ENCODE results near the gene PTPRD.

- TF ChIP-seq, protein P1, sequence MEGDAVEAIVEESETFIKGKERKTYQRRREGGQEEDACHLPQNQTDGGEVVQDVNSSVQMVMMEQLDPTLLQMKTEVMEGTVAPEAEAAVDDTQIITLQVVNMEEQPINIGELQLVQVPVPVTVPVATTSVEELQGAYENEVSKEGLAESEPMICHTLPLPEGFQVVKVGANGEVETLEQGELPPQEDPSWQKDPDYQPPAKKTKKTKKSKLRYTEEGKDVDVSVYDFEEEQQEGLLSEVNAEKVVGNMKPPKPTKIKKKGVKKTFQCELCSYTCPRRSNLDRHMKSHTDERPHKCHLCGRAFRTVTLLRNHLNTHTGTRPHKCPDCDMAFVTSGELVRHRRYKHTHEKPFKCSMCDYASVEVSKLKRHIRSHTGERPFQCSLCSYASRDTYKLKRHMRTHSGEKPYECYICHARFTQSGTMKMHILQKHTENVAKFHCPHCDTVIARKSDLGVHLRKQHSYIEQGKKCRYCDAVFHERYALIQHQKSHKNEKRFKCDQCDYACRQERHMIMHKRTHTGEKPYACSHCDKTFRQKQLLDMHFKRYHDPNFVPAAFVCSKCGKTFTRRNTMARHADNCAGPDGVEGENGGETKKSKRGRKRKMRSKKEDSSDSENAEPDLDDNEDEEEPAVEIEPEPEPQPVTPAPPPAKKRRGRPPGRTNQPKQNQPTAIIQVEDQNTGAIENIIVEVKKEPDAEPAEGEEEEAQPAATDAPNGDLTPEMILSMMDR (tag by site-specific recombination; IDR thresholded peaks at IDR 0.05): no peak
- TF ChIP-seq ATF2 (tag by site-specific recombination; IDR thresholded peaks at IDR 0.05; ENCODE audit: low read depth) (no peak), REST (tag by site-specific recombination; IDR thresholded peaks at IDR 0.05) (no peak)
- TF ChIP-seq, protein P2, sequence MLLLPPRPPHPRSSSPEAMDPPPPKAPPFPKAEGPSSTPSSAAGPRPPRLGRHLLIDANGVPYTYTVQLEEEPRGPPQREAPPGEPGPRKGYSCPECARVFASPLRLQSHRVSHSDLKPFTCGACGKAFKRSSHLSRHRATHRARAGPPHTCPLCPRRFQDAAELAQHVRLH (tag by site-specific recombination; IDR thresholded peaks at IDR 0.05): no peak
- TF ChIP-seq, protein P3, sequence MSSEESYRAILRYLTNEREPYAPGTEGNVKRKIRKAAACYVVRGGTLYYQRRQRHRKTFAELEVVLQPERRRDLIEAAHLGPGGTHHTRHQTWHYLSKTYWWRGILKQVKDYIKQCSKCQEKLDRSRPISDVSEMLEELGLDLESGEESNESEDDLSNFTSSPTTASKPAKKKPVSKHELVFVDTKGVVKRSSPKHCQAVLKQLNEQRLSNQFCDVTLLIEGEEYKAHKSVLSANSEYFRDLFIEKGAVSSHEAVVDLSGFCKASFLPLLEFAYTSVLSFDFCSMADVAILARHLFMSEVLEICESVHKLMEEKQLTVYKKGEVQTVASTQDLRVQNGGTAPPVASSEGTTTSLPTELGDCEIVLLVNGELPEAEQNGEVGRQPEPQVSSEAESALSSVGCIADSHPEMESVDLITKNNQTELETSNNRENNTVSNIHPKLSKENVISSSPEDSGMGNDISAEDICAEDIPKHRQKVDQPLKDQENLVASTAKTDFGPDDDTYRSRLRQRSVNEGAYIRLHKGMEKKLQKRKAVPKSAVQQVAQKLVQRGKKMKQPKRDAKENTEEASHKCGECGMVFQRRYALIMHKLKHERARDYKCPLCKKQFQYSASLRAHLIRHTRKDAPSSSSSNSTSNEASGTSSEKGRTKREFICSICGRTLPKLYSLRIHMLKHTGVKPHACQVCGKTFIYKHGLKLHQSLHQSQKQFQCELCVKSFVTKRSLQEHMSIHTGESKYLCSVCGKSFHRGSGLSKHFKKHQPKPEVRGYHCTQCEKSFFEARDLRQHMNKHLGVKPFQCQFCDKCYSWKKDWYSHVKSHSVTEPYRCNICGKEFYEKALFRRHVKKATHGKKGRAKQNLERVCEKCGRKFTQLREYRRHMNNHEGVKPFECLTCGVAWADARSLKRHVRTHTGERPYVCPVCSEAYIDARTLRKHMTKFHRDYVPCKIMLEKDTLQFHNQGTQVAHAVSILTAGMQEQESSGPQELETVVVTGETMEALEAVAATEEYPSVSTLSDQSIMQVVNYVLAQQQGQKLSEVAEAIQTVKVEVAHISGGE (tag by site-specific recombination; conservative IDR thresholded peaks at IDR 0.05; ENCODE audit: low read depth): no peak
- TF ChIP-seq, protein P4, sequence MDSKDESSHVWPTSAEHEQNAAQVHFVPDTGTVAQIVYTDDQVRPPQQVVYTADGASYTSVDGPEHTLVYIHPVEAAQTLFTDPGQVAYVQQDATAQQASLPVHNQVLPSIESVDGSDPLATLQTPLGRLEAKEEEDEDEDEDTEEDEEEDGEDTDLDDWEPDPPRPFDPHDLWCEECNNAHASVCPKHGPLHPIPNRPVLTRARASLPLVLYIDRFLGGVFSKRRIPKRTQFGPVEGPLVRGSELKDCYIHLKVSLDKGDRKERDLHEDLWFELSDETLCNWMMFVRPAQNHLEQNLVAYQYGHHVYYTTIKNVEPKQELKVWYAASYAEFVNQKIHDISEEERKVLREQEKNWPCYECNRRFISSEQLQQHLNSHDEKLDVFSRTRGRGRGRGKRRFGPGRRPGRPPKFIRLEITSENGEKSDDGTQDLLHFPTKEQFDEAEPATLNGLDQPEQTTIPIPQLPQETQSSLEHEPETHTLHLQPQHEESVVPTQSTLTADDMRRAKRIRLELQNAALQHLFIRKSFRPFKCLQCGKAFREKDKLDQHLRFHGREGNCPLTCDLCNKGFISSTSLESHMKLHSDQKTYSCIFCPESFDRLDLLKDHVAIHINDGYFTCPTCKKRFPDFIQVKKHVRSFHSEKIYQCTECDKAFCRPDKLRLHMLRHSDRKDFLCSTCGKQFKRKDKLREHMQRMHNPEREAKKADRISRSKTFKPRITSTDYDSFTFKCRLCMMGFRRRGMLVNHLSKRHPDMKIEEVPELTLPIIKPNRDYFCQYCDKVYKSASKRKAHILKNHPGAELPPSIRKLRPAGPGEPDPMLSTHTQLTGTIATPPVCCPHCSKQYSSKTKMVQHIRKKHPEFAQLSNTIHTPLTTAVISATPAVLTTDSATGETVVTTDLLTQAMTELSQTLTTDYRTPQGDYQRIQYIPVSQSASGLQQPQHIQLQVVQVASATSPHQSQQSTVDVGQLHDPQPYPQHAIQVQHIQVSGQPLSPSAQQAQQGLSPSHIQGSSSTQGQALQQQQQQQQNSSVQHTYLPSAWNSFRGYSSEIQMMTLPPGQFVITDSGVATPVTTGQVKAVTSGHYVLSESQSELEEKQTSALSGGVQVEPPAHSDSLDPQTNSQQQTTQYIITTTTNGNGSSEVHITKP (tag by site-specific recombination; IDR thresholded peaks at IDR 0.05): no peak
Observed at GRCh38 chr9:10104774-10105173, 508.0 kb downstream of the PTPRD start.
